BLaER1 (cell line): ENCODE data around the gene GPR37.

Experiments
- H3K27ac ChIP-seq: shearing (Covaris generic); formaldehyde crosslinking; 2 replicates; pipeline ENCODE4 v1.8.1; 2022
- H3K27me3 ChIP-seq: shearing (Covaris generic); formaldehyde crosslinking; 2 replicates; pipeline ENCODE4 v1.8.1; 2022
- H3K36me3 ChIP-seq: shearing (Covaris generic); formaldehyde crosslinking; 2 replicates; pipeline ENCODE4 v1.8.1; 2022
- H3K4me1 ChIP-seq: shearing (Covaris generic); formaldehyde crosslinking; 2 replicates; pipeline ENCODE4 v1.8.1; 2022
- H3K4me2 ChIP-seq: shearing (Covaris generic); formaldehyde crosslinking; 2 replicates; pipeline ENCODE4 v1.8.1; 2022
- H3K4me3 ChIP-seq: shearing (Covaris generic); formaldehyde crosslinking; 2 replicates; pipeline ENCODE4 v1.8.1; 2022
- H3K9ac ChIP-seq: shearing (Covaris generic); formaldehyde crosslinking; 2 replicates; pipeline ENCODE4 v1.8.1; 2022
- H3K9me3 ChIP-seq: shearing (Covaris generic); formaldehyde crosslinking; 2 replicates; pipeline ENCODE4 v1.8.1; 2022
- H4K20me1 ChIP-seq: shearing (Covaris generic); formaldehyde crosslinking; 2 replicates; pipeline ENCODE4 v1.8.1; 2022
- Cebpa-rat ChIP-seq: shearing (Covaris generic); IDR thresholded peaks from 2 replicates; pipeline ENCODE4 v1.8.1; 2022

Gene GPR37

GRCh38 chr7:124713086-124713485 lies 52.5 kb downstream of the GPR37 start:
- Histone ChIP-seq H3K9ac (no peak overlapping the region), H3K27ac (no peak overlapping the region)
- no peak for TF ChIP-seq Cebpa-rat

GRCh38 chr7:124712017-124712416 lies 53.6 kb downstream of the GPR37 start:
- H3K9ac ChIP-seq = no peak overlapping the region
- H3K27me3 ChIP-seq = no peaks in the 10 kb centered on the region
- TF ChIP-seq Cebpa-rat = no peak
- H3K4me1 ChIP-seq = no peaks in the 10 kb centered on the region
- no peaks in the 10 kb centered on the region for H4K20me1 ChIP-seq
- H3K27ac ChIP-seq = no peak overlapping the region
- no peak overlapping the region for H3K4me2 ChIP-seq
- H3K36me3 ChIP-seq = no peaks in the 10 kb centered on the region
- peaks cover 20% of the 10 kb centered on the region for H3K9me3 ChIP-seq
- no peak overlapping the region for H3K4me3 ChIP-seq

More at GRCh38 chr7:124713086-124713485, 52.5 kb downstream of the GPR37 start:
- H3K4me1 ChIP-seq = no peaks in the 10 kb centered on the region
- H3K9me3 ChIP-seq = peaks cover 13% of the 10 kb centered on the region
- no peaks in the 10 kb centered on the region for H3K36me3 ChIP-seq
- H4K20me1 ChIP-seq = no peaks in the 10 kb centered on the region
- H3K4me2 ChIP-seq = no peak overlapping the region
- no peaks in the 10 kb centered on the region for H3K27me3 ChIP-seq
- no peak overlapping the region for H3K4me3 ChIP-seq

- H3K4me3 ChIP-seq = no peak overlapping the region
- no peak overlapping the region for H3K27ac ChIP-seq
- no peaks in the 10 kb centered on the region for H3K27me3 ChIP-seq
- no peaks in the 10 kb centered on the region for H3K36me3 ChIP-seq
- H3K4me1 ChIP-seq = no peaks in the 10 kb centered on the region
- no peak for TF ChIP-seq Cebpa-rat
- H4K20me1 ChIP-seq = no peaks in the 10 kb centered on the region
- peaks cover 3% of the 10 kb centered on the region; the same call in 1 of the 2 replicates for H3K9me3 ChIP-seq
- H3K4me2 ChIP-seq = no peak overlapping the region
- no peak overlapping the region for H3K9ac ChIP-seq
These were observed 63.2 kb downstream of the GPR37 start for GRCh38 chr7:124702385-124702784.

GRCh38 chr7:124701955-124702354 lies 63.6 kb downstream of the GPR37 start:
- no peak for TF ChIP-seq Cebpa-rat
- H3K4me3 ChIP-seq = no peak overlapping the region
- H3K27ac ChIP-seq = no peak overlapping the region
- H3K9me3 ChIP-seq = no peaks in the 10 kb centered on the region
- H3K4me1 ChIP-seq = no peaks in the 10 kb centered on the region
- no peaks in the 10 kb centered on the region for H3K27me3 ChIP-seq
- H4K20me1 ChIP-seq = no peaks in the 10 kb centered on the region
- H3K4me2 ChIP-seq = no peak overlapping the region
- H3K9ac ChIP-seq = no peak overlapping the region
- H3K36me3 ChIP-seq = no peaks in the 10 kb centered on the region

GRCh38 chr7:124700655-124701054 lies 64.9 kb downstream of the GPR37 start:
- H3K9me3 ChIP-seq = no peaks in the 10 kb centered on the region
- no peak overlapping the region for H3K4me3 ChIP-seq
- no peaks in the 10 kb centered on the region for H4K20me1 ChIP-seq
- H3K4me1 ChIP-seq = no peaks in the 10 kb centered on the region
- no peak overlapping the region for H3K27ac ChIP-seq
- no peak overlapping the region for H3K9ac ChIP-seq
- no peak overlapping the region for H3K4me2 ChIP-seq
- TF ChIP-seq Cebpa-rat = no peak
- no peaks in the 10 kb centered on the region for H3K36me3 ChIP-seq
- H3K27me3 ChIP-seq = no peaks in the 10 kb centered on the region

- no peaks in the 10 kb centered on the region for H4K20me1 ChIP-seq
- H3K9ac ChIP-seq = no peak overlapping the region
- H3K4me1 ChIP-seq = no peaks in the 10 kb centered on the region
- H3K27ac ChIP-seq = no peak overlapping the region
- no peak overlapping the region for H3K4me3 ChIP-seq
- no peaks in the 10 kb centered on the region for H3K9me3 ChIP-seq
- H3K27me3 ChIP-seq = no peaks in the 10 kb centered on the region
- no peak overlapping the region for H3K4me2 ChIP-seq
- TF ChIP-seq Cebpa-rat = no peak
- no peaks in the 10 kb centered on the region for H3K36me3 ChIP-seq
These were observed 66.6 kb downstream of the GPR37 start for GRCh38 chr7:124698964-124699363.

- Histone ChIP-seq H3K36me3 (no peaks in the 10 kb centered on the region), H3K9me3 (no peaks in the 10 kb centered on the region), H3K4me3 (no peak overlapping the region), H3K27me3 (no peaks in the 10 kb centered on the region), H4K20me1 (no peaks in the 10 kb centered on the region), H3K9ac (no peak overlapping the region), H3K27ac (no peak overlapping the region), H3K4me1 (no peaks in the 10 kb centered on the region), H3K4me2 (no peak overlapping the region)
- TF ChIP-seq Cebpa-rat = no peak
These were observed 67.8 kb downstream of the GPR37 start for GRCh38 chr7:124697746-124698145.
